ENCODE data around the gene SIGMAR1.

The SIGMAR1 gene

DNA sequence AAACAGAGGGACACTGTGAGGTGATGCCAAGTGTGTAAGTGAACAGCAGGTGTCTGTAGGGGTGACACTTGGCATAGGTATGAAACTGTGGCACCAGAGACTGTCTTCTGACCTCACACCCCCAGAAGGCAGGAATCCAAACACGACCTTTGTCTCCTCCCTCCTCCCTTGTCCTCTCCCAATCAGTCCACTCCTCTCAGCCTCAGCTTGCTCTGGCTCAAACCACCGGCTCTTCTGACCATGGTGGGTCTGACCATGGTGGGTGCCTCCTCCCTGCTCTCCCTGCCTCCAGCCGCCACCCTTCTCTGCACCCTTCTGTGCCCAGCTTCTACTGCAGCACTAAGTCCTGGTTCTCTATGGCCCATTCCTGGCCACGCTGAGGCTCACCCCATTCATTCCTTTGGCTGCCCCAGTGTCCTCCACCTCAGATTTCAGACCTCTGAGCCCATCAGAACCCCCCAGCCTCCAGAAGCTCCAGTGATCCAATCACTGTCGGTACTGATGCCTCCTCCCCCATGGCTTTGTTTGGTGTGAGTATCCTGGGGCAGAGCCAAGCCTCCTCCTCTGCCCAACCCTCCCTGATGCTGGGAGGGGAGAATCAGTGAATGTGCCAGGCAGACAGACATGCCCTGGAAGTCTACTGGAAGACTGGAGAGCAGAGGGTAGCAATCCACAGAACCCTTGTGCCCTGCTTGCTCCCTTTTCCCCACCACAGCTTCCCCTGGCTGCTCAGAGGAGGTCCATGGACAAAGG, 7.0 kb downstream of the SIGMAR1 start:
- DNase-seq (ENCODE audit: low read depth, low spot score) = no peak

DNA sequence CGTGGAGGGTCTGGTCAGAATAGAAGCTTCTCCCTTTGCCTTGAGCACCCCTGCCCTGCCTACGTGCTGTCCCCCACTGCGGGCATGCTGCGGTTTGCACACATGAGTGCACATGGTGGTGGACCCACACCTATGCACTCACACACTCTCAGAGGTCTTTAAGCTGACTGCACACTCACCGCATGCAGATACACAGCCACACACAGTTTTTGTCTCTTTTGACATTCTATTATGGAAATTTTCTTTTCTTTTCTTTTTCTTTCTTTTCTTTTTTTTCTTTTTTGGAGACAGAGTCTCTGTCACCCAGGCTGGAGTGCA, 8.1 kb downstream of the SIGMAR1 start:
- no peak for DNase-seq (ENCODE audit: low read depth, low spot score)

DNA sequence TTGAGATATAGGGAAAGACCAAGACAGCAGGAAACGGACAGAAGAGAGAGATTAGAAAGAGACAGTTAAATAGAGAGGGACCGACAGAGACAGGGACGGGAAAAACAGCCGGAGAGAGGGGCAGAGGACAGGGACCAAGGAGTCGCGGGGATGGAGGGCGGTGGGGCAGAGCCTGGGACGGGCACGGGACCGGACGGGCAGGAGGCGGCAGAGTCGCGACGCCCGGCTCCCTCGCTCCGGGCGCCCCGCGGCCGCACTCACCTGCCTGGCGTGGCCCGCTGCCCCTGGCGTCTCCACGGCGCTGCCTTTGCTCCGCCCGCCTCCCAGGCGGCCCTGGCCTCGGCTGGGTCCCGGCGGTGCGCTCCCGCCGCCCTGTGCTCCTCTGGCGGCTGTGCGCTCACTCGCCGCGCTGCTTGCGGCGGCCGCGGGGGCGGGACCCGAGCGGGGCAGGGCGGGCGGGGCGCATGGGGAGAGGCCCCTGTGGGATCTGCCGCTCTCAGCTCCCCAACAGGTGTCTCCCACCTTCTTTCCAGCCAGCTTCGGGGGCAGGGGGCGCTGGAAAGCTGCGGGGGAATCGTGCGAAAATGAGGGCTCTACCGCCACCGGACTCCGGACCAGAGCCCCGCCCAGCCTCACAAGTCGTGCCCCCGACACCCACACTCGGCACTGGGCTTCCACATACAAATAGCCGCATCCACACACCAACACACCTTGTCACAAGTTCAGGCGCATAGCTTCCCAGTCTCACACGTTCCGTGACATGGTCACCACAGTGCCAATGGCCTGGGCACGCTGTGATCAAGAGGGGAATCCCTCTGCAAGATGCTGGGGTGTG, 8.7 kb downstream of the SIGMAR1 start, which contains the start of gene ARID3C:
Gene ARID3C (minus strand): TSS at position 411 of the 835 bp plus-strand sequence. CDS start 1,052 bp downstream, outside the sequence.
- DNase-seq (ENCODE audit: low read depth, low spot score) = no peak

DNA sequence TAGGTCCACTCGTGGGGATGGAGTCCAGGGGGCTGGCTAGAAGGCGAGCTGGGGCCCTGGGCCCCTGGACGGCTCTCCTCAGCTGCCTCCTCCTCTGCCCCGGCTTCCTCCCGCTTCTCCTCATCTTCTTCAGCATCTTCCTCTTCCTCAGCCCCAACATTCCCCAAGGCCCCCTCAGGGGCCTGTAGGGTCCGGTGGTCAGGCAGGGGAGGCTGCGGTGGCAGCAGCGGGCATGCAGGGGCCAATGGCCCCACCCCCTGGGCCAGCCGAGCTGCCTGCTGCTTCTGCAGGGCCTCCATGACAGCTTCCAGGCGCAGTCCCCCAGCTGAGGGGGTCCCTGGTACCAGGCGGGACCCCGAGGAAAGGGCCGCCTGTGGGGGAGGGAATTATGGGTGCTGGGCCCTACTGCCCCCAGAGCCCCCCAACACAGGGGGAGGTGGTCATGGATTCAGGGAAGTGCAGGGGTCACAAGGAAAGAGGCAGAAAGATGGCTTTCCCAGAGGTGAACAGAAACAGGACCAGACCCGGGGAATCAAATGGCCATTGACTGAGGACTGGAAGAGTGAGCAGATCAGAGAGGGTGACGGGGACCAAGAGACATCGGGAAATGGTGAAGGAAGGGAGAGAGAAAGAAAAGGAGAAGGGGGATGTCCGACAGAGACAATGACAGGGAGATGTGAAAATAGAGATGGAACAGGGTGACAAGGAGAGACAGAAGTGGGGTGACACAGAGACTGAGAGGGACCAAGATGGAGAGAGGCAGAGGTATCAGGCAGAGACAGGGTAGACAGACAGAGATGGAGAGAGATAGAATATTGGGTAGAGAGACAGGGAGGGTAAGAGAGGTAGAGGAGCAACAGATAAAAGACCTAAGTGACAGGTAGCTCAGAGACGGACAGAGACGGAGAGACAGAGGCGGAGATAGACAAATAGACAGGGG, 9.6 kb downstream of the SIGMAR1 start:
- no peak for DNase-seq (ENCODE audit: low read depth, low spot score)

DNA sequence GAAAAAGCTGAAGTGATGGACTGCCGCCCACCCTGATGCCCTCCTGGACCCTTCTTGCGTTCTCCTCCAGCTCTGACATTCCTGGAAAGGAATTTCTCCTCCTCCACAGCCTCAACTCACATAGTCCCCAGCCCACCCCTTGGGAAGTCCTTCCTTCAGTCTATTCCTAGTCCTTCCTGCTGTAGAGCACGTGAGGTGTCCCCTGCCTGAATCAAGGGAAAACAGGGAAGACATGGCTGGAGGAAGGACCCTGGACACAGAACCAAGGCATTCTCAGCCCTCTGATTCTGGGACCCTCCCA, 12.5 kb downstream of the SIGMAR1 start:
- DNase-seq (ENCODE audit: low read depth, low spot score) = no peak

DNA sequence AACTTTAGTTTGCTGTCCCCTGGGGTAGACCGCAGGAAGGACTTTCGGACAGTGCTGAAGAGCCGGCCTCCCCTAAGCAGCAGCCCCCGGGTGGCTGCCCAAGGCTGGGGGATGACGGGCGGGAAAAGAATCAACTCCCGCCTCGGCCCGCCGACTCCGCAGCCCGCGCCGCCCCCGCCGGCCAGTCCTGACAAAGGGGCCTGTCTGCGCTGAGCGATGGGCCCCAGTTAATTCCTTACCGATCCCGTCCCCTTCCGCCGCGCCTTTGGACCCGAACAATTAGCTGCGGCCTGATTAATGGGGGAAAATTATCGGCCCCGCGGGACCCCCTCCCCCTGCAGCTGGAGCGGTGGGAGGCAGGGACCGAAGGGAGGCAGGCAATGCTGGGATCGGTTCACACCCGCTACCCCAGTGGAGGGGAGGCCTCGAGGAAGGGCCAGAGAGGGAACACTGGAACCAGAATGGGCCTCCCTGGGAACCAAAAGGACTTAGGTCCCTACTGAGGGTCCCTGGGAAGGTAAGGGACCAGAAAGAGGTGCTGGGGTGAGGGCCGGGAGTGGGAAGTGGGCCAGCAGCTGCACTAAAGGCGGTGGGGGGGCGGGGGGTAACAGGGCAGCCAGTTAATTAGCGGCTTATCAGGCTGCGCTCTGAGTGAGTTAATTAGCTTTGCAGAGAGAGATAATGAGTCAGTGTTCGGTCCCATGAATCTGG, 13.0 kb downstream of the SIGMAR1 start:
- DNase-seq (ENCODE audit: low read depth, low spot score) = no peak

DNA sequence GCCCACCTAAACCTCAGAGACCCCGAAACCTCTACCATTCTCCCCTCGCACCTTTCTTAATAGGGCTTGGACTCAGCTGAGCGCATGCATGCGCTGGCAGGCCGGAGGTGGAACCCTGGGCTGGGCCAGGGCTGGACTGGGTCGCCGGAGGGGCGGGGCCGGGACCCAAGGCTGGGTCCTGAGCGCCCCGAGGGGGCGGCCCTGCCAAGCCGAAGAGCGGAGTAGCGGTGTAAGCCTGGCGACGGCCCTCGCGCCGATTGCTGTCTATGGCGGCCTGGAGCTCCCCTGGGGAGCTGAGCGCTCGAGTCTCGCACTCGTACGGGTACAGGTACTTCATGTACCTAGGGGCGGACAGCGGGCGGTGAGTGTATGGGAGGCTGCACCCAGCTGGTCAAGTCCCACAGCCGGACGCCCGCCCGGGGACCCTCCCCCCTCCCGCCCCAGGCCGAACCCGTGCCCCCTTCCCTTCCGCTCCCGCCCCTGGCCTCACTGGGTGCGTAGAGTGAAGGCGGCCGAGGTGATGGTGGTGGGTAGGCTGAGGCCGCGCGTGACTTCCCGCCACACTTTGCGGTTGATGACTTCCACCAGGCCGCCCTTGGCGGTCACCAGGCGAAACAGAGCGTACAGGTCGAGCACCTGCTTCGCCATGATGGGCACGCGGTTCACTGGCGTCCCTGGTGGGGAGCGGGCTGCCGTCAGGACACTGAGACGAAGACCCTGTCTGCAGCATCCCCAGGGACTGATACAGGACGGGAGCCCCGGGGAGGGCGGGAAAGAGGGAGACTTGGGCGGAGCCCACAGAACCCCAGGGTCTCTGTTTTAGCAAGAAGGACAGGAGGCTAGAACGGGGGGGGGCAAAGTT, 14.0 kb downstream of the SIGMAR1 start:
- no peak for DNase-seq (ENCODE audit: low read depth, low spot score)

DNA sequence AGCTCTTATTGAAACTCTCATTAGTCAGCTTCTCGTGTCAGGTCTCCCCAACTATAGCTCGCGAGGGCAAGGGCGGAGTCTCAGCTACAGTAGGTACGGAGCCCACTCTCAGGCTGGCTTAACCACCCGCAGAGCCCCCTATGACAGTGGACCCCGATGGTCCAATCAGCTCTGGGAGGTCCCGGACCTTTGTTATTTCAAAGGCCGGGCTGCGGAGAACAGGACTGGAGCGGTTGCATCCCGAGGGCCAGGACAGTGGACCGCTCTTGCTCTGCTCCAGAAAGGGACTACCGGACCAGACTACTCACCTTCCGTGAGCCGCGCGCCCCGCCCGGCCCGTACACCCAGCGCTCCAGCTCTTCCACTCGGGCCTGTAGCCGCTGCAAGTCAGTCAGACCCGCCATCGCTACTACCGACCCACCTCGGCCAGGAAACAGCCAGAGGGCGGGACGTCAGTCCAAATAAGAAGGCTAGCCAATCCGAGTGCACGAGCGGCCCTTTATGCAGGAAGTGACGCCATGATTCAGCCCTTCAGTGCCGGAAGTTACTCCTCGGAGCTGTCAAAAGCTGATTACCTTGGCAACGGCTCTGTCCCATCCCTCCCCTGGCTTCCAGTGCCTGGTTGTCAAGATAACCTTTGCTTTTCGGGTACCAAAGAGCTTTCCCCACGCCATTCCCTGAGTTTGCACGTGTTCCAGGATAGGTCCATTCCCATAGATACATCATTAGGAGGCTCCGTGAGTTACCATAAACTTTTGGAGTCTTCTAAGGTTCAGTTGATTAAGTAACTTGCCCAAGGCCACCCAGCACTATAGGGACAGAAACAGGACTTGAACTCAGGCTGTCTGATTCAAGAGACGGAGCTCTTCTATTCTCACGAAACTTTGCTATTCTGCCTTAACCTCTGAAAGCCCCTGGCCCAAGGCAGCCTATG, 17.3 kb downstream of the SIGMAR1 start, which contains the start of gene DCTN3:
Gene DCTN3 (minus strand): TSS at position 435 of the 934 bp plus-strand sequence. CDS start 31 bp downstream, at position 404.
- DNase-seq (ENCODE audit: low read depth, low spot score) = no peak

DNA sequence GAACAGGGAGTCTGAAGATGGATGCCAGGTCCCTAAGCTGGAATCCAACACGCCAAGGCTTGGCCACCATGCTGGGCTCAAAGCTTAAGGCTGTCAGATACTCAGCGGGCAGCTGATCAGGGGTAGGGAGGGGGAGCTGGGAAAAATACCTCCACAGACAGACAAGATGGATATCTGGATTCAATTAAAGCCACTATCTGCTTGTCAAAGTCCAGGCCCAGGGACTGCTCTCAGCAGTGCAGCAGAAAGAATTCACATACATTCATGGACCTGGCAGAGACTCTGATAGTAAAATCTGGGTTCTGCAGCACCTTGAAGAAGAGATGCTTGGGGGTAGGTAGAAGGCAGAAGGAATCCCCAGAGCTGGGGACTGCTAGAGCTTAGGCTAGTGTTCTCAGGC, 22.5 kb downstream of the SIGMAR1 start:
- no peak for DNase-seq (ENCODE audit: low read depth, low spot score)

DNA sequence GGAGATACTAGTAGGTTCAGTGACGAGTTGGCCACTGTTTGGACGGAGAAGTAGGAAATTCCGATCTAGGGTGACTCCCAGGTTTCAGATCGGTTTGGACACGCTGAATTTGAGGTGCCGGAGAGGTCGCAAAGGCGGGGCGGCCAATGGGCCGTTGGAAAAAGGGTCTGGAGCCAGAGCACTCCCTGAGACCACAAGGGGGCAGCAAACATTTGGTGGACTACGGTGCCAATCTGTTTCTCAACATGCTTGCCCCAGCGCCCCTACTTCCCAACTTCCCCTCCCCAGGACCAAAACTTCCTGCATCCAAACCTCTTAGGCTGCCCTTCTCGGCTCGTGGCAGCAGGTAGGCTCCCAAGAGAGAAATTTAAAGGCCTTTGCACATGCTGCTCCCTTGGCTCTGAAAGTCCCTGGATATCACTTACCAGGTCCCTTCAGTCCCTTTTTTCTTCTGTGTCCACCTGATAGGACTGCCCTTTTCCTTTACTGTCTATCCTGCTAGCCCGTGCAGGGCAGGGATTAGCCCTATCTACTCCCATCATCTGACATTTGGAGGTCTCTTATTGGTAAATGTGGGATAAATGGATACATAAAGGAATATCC, 24.7 kb downstream of the SIGMAR1 start:
- DNase-seq (ENCODE audit: low read depth, low spot score) = no peak

DNA sequence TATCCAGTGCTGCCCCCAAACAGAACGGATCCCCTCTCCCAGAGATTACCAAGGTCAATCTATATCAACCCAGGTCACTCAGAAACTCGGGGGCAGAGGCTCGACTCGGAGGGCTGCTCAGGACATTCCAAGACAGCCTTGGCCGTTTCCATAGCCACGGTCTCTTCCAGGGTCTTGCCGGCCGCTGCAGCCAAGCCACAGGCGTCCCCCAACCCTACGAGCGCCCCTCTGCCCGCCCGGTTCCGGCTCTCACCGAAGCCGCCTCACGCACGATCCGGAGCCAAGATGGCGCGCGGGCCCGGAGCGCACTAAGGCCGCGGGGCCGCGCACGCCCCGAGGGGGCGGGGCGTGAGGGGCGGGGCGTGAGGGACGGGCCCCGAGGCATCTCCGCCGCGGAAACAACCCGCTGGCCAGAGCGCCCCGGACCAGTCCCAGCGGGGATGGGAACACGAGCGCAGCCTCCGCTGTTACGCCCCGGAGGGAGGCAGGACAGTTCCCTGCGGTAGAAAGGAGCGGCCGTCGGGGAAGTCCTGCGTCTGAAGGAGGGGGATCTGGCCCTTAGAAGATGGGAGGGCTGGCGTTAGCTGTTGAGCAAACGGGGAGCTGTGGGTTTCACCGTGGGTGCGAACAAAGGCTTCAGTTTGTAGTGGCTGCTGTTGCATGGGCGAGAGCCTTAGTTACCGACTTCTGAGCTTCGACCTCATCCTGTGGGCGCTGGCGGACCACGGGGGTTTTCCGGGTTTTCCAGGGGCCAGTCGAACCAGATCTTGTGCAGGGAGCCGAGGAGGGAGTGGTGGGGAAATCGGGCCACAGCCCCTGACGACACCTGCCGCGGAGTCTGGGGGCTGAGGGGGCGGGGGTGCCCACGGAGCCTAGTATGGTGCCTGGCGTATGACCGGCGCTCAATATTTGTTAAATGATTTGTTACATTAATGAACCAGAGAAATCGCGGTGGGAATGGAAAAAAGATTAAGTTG, 25.5 kb downstream of the SIGMAR1 start, which contains the start of gene RPP25L:
Gene RPP25L (minus strand): TSS at position 287 of the 977 bp plus-strand sequence. CDS start 801 bp downstream, outside the sequence.
- DNase-seq (ENCODE audit: low read depth, low spot score) = no peak

DNA sequence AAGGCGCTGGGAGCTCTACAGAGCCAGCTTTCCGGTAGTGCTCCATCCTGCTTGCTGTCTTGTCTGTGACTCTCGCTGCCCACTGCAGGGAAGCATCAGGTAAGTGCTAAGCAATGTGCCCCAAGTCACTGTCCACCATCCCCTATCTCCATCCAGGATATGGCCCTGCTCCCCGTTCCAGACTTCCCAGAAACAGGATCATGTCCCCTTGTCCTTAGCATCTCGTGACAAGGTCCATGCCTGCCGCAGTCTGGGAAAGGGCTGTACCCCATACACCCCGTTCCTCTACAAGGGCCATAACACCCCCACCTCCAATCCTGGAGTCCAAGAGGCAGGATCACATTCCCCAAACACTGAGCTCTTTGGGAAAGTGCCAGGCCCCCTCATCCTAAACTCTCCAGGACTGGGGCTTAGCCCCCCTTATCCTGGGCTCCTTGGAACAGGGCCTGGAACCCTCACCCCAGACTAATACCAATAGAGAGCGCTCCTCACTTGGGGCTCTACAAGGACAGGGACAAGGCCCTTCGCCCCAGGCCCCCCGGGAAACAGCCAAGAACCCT, 26.3 kb downstream of the SIGMAR1 start:
- no peak for DNase-seq (ENCODE audit: low read depth, low spot score)

DNA sequence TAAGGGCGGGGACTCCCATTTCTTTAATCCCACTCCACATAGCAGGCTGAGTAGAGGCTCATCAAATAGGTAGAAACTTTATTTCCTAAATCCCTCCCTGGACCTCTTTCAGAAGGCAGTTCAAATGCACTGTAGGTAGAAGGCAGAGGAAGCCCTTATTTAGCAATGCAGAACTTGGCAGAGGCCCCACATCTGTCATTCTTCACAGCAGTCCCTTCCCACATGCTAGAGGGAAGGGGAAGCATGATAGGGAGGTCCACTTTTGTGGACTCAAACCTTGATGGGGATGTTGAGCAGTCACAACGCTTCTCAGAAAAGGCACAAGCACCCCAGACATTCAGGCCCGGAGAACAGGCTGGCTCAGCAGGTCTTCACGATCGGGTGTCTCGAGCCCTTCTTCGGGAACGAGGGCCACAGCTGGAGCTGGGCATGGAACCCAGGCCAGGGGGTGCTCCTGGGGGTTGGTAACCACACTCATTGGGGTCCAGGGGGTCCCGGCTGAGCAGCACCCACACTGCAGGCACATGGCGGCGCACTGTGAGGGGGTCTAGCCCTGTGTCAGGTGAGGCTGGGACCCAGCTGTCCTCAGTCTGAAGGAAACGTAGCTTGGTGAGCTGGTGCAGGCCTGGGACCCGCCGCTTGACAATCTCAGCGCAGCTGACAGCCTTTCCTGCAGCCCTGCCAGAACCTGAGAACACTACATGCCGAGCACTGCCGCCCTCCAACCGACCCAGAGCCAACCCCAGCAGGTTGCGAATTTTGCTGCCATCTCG, 27.0 kb downstream of the SIGMAR1 start:
- DNase-seq (ENCODE audit: low read depth, low spot score) = no peak

DNA sequence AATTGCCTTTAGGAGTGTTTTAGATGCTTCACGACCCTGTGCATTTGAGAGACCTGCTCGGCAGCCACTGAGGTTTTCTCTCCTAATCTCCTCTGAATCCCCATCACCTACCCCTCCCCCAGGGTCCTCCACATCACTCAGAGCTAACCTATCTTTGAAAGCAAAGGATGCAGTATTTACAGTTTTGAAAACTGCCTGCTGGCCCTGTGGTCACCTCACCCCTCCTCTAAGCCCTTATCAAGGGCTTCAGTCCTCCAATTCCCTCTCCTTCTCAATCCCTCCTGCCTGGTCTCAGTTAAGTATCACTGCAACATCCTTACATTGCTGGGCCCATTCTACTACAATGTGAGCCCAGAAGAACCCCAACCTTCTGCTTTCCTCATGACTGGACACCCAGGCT, 30.3 kb downstream of the SIGMAR1 start:
- no peak for DNase-seq (ENCODE audit: low read depth, low spot score)

DNA sequence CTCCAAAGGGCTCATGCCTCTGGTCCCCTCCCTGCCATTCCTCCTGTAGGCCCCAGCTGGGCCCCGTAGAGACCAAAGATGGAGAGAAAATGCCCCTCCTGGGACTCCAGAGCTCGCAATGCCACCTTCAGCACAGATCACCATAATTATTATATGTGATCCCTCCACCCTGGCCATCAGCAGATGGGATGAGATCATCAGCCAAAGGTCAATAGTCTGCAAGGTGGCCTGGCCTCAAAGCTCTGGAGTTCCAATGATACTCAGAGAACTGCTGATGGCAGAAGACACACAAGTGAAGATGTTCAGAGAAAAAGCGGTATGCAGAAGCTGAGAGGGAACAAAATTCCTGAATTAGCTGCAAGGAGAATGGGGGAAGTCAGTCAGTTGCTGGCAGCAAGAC, 30.7 kb downstream of the SIGMAR1 start:
- no peak for DNase-seq (ENCODE audit: low read depth, low spot score)

DNA sequence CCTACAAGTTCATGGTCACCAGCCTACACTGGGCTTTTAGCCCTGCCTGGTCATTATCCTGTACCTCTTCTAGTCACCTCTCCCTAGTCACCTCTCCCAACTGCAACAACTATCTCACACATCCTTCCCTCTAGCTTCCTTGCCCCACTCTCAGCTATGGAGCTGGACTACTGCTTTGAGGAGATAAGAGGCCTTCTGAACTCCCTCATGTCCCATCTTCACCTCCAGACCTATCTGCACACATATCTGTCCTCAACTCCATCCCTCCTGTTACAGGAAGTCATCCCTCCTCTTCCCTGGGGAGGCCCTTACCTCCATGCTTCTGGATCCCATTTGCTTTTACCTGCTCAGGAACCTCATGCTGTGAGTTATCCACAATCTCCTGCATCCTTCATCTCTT, 31.4 kb downstream of the SIGMAR1 start:
- no peak for DNase-seq (ENCODE audit: low read depth, low spot score)

Data from iPS DF 19.7 (cell line).